ENCODE measurements around the gene RAB15.

DNA sequence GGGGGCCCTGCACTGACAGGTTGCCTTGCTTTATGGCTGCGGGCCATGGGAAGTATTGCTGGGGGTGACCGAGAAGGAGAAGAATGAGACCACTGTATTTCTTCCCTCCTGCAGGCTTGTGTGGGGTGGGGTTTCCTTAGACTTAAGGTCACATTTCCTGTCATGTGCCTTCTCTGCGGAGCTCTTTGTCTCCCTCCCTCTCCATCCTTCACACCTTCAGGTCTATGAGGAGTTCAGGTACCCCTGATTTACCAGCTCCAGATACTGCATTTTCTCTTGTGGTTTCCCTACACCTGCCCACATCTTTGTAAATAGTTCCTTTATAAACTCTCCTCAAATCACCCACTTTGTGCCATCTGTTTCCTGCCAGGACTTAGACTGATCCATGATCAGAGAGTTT, 18.2 kb upstream of the RAB15 start:
- TF ChIP-seq, protein P1, sequence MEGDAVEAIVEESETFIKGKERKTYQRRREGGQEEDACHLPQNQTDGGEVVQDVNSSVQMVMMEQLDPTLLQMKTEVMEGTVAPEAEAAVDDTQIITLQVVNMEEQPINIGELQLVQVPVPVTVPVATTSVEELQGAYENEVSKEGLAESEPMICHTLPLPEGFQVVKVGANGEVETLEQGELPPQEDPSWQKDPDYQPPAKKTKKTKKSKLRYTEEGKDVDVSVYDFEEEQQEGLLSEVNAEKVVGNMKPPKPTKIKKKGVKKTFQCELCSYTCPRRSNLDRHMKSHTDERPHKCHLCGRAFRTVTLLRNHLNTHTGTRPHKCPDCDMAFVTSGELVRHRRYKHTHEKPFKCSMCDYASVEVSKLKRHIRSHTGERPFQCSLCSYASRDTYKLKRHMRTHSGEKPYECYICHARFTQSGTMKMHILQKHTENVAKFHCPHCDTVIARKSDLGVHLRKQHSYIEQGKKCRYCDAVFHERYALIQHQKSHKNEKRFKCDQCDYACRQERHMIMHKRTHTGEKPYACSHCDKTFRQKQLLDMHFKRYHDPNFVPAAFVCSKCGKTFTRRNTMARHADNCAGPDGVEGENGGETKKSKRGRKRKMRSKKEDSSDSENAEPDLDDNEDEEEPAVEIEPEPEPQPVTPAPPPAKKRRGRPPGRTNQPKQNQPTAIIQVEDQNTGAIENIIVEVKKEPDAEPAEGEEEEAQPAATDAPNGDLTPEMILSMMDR (IDR thresholded peaks at IDR 0.05), result no peak
- TF ChIP-seq POLR2A (IDR thresholded peaks at IDR 0.05), result no peak

All from transverse colon (tissue), 3 donors.